Left renal pelvis (tissue), 4 donors: ENCODE measurements around the gene GNAO1. TPM values are rescaled to one million over a fixed set of nuclear protein-coding genes. Genes with fewer than 3 reads are reported as not detected.

Experiments used
- DNase-seq, 4 donors: peaks; one replicate each; pipeline ENCODE4 v3.0.0-alpha.2; 2013; ENCODE audit warnings: low read depth in 4 of 4, low spot score in 3 of 4
- polyA plus RNA-seq, 4 donors: library from polyadenylated mRNA; unstranded; fragments of 120-200 nt; gene quantifications; one replicate each; pipeline ENCODE4 v1.2.1, GENCODE V29; 2013; ENCODE audit not compliant: insufficient read length in 4 of 4

The GNAO1 gene
- polyA plus RNA-seq, 4 donors, result 5.1 to 7.3 (median 5.6) TPM

- no peak for DNase-seq
Measured at GRCh38 chr16:56282451-56282850, 91.2 kb downstream of the GNAO1 start.

DNA sequence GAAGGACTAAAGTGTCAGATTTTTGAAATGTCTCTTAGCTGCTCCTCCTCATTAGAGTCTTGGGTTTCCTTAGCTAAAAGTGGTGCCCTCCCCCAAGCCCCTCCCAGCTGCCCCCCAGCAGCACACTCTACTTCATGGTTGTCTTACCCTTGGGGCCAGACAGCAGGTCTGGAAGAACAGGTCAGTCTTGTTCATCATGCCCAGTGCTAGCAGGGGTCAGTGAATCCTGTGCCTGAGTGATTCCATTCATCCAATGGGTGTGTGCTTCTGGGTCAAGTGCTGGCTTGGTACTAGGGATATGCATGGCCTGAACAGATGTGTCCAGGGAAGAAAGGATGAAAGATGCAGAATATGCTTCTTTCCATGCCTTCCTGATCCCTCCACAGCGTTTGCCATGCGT lies 93.2 kb downstream of the GNAO1 start:
- DNase-seq, result no peak

GRCh38 chr16:56286809-56287208 lies 95.5 kb downstream of the GNAO1 start:
- DNase-seq, result no peak

DNA sequence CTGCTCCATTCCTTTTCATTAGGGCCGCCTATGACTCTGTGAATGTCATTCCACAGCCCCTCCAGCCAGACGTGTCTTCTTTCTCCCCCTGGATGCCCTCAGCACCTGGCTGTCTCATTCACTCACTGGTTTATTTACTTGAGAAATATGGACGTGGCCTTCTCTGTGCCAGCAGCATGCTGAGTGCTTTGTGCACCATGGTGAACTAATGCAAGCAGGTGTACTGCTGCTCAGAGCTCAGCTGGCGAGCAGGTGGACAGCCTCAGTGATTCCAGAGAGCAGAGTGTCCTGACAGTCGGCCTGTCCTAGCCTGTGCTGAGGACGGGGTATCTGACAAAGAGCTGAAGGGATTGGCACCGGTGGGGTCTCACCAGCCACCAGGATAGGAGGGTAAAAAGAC lies 96.7 kb downstream of the GNAO1 start:
- DNase-seq, result no peak

DNA sequence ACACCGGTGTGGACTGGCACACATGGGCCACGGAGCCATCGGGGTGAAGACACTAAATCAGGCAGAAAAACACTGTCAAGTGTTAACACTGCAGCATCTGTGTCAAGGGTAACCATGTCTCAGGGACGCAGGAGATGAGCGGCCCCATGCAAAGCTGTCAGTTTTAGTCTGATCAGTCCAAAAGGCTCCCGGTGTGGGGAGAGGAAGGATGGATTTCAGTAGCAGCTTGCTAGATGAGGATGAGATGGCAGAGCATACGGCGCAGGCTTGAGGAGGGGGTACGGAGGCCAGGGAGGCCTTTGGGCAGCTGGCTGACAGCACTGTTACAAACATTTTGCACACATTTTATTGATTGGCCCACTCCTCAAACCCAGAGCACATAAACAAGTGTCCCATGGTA lies 98.1 kb downstream of the GNAO1 start:
- DNase-seq, result no peak

GRCh38 chr16:56289862-56290261 lies 98.6 kb downstream of the GNAO1 start:
- no peak for DNase-seq

- DNase-seq, result no peak
Measured at GRCh38 chr16:56294014-56294413, 102.7 kb downstream of the GNAO1 start.

DNA sequence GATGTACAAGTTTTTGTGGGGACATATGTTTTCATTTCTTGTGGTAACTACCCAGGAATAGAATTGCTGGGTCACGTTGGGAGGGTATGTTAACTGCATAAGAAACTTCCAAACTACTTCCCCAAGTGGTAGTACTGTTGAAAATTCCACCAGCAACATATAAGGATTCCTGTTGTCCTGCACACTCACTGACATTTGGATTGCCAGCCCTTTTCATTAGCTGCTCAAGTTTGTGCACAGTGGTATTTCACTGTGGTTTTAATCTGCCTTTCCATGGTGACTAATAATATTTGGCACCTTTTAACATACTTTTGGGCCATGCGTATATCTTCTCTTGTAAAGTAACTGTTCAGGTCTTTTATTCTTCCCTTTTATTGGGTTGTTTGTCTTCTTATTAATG lies 103.3 kb downstream of the GNAO1 start:
- no peak for DNase-seq

GRCh38 chr16:56295059-56295665 lies 103.9 kb downstream of the GNAO1 start:
- DNase-seq, result no peak

DNA sequence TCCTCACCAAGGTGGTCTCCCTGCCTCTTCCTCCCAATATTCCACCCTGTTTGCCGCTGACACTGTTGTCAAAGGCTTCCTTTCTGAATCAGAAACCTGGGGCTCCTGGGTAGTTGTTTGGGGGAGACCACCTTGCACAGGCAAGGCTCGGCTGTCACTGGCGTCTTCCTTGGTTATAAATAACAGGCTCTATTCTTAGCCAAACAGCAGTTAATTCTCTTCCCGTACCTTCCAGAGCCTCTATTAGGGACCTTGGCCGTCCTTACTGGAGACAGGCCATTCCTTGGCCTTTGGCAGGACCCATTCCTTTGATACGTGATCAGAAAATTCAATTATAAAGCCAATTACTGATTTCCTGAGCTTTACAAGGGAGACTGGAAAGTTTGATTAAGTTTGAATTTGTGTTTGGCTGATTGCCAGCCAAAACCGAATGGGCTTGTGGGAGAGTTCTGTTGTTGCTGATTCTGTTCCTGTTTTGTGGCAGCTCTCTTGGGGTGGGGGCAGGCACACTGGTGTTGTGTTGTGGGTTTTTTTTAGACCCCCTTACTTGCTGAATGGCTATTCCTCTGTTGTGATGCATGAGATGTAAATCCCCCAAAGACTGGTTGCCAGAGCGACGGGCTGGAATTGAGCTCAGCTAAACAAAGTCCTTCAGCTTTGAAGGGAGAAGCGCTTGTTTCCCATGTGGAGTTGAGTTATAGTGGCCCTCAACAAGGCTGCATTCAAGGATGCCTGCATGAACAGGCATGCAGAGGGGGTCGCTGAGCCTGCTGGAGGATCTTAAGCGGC lies 104.6 kb downstream of the GNAO1 start:
- DNase-seq, result no peak

DNA sequence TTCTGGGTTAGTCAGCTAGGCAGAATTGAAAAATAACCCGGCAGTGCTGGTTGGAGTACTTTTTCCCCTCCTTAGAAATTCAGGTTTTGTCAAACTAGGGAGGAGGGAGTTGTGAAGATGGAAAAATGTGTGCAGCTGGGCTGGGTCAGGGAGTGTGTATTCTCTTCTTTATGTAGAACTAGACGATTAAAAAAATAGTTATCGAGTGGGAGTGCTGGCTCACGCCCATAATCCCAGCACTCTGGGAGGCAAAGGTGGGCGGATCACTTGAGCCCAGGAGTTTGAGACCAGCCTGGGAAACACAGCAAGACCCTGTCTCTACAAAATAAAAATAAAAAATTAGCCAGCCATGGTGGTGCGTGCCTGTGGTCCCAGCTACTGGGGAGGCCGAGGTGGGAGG lies 106.4 kb downstream of the GNAO1 start:
- DNase-seq, result no peak

- DNase-seq, result no peak
Measured at GRCh38 chr16:56298116-56298515, 106.8 kb downstream of the GNAO1 start.

GRCh38 chr16:56298948-56299596 lies 107.8 kb downstream of the GNAO1 start:
- DNase-seq, result no peak

- DNase-seq, result no peak
Measured at GRCh38 chr16:56300242-56300623, 108.9 kb downstream of the GNAO1 start.

DNA sequence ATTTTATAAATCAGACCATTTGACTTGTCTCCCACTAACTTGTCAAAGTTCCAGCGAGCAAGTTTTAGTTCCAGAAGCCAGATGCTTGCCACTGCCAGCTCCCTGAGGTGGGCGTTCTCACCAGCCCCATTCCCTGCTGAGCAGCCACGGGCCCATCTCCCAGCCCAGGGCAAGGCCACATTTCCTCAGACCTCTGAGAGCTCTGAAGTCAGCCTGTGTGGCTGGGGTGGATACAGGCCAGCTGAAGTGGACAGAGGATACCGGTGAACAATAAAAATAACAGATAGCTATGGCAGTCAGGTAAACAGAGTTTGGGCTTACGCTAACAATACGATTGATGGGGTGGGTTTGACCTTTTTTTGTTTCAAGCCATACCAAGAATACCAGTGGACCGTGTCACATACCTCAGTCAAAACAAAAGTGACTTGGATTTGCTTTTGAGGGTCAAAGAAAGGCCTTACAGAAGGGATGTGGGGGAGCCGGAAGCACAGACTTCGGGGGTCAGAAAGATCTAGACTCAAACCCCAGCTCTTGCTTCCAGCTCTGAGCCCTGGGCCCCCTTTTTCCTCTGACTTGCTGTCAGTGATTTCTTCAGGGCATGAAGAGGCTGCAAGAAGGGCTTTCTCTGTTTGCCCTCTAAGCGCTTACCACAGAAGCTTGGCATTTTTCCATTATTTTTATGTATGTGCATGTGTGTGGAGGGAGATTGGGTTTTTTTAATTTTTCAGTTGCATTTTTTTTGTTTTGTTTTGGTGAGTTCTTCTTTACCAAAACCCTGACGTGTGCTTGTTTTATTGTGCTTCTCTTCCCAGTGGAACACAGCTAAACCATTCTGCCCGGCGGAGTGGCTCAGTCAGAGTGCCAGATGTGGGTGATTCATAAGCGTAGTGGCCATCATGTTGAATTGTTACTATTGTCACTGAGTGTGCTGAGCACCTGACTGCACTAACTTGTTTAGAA lies 109.9 kb downstream of the GNAO1 start:
- DNase-seq, result no peak

DNA sequence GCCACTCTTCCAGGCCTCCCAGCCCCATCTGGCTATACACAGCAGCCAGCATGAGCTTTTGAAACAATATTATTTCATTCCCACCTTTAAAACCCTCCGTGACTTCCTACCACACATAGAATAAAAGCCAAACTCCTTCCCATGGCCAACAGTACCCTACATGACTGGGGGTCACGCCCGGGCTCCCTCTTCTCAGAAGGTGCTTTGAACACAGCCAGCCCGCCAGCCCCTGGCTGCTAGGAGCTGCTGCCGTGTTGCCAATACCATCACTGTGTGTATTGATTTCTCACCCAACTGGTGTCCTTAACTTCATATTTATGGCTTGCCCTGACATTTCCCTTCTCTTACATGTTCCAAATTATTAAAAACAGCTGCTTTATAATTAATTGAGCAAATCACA lies 111.2 kb downstream of the GNAO1 start:
- no peak for DNase-seq

DNA sequence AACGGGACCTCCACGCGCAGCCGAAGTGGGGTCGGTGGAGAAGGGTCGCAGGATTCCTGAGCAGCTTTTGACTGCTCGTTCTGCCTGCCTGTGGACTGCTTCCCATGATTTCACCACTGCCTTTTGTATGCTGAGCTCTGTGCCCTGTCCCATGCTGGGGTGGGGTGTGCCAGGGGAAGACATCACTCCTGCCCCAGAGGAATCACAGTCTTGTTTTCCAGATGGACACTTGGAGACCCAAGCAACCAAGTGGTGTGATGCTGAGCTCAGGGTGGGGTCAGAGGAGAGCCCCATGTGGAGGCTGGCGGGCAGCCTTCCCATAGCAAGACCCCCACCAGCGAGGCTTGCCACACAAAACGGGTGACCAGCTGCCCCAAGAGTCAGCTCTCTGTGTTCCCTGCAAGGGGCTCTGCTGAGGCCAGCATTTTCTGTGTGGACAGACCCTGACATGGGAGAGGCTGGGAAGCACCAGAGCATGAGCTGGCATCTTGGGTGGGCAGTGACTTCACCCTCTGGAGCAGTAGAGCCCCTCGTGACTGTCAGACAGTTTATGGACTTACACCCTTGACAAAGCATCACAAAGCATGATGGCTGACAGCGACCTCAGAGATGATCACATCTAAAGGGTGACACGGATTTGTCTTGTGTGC lies 111.9 kb downstream of the GNAO1 start:
- no peak for DNase-seq

GRCh38 chr16:56303880-56304279 lies 112.6 kb downstream of the GNAO1 start:
- DNase-seq, result no peak

DNA sequence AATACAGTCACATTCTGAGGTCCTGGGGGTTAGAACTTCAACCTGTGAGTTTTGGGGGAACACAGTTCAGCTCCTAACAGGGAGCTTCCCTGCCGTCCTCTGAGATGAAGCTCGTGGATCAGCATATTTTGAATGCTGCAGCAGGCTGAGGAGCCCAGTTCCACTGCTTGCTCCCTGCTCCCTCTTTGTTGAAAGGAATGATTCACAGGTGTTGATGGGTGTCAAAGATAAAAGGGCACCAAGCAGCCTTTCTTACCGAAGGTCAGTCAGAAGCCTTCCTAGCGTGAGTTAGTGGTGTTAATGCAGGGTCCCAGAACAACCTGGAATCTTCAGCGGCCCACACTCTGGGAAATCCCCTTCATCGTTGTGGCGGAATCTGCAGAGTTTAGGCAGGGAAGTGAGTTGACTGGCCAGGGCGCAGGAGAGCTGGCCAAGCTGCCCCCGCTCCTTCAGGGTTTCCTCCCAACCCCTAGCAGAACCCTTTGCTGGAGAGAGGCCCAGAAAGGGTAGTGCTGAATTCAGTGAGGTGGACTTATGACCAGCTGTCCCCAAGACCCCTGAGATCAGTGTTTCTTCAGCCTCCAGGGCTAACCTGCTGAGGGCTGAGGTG lies 114.8 kb downstream of the GNAO1 start:
- no peak for DNase-seq
